ENCODE data around the gene CD63.

- TF ChIP-seq POLR2A (IDR thresholded peaks at IDR 0.05; ENCODE audit: low read depth, low read length) (peak; percentile 32; the same call in 1 of the 2 replicates), POLR2AphosphoS5 (IDR thresholded peaks at IDR 0.05; ENCODE audit: low read depth, low read length) (0 out of 2 replicates have a peak, but pooled peaks have one; percentile 2), TAF1 (IDR thresholded peaks at IDR 0.05; ENCODE audit: borderline replicate concordance, low read depth, low read length) (no peak)
Observed at GRCh38 chr12:55729819-55730818, 1.3 kb upstream of the CD63 start.
